ENCODE data around the gene CD160.

Gene CD160

DNA sequence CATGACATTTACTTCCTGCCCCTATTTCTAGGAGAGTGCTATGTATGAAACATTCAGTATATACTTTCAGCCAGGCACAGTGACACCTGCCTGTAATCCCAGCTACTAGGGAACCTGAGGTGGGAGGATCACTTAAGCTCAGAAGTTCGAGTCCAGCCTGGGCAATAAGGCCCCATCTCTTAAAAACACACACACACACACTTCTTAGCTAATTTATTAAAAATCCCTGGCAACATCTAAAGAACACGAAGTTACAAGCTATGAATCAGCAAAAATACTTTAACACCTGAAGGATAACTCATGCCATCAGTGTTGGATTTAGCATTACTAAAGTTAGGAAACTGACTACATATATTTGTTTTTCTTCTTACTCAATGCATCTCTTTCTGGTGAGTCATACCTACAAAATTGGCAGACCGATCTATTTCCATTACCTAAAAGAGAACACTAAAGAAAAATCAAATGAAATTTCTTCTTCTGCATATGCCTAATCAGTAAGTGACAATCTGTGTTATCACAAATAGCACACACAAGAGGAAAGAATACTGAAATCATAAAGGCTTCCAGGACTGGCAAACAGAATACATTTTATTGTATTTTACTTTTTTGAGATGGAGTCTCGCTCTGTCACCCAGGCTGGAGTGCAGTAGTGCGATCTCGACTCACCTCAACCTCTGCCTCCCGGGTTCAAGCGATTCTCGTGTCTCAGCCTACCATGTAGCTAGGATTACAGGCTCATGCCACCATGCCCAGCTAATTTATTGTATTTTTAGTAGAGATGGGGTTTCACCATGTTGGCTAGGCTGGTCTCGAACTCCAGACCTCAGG lies 63.2 kb downstream of the CD160 start:
- TF ChIP-seq GATA3 (IDR thresholded peaks at IDR 0.05; ENCODE audit: low read depth, low read length) (no peak), GATA2 (IDR thresholded peaks at IDR 0.05; ENCODE audit: low read depth, low read length) (no peak)

DNA sequence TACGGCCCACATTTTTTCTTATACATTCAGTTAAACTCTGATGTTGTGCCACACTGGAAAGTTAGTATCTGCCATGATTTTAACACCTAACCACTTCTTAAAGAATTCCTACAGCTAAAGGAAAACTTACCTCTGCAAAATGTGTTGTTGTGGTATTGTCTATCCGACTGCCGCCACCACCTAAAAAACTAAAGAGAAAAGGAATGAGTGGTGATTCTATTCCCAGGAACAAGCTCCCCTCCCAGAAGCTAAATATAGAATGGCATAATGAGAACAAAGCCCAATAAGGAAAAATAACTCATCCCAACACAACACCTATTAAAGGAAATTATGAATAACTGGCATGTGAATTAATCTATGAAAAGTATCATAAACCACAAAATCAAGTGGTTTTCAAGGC lies 65.1 kb downstream of the CD160 start:
- TF ChIP-seq GATA2 (IDR thresholded peaks at IDR 0.05; ENCODE audit: low read depth, low read length) (no peak), GATA3 (IDR thresholded peaks at IDR 0.05; ENCODE audit: low read depth, low read length) (no peak)

DNA sequence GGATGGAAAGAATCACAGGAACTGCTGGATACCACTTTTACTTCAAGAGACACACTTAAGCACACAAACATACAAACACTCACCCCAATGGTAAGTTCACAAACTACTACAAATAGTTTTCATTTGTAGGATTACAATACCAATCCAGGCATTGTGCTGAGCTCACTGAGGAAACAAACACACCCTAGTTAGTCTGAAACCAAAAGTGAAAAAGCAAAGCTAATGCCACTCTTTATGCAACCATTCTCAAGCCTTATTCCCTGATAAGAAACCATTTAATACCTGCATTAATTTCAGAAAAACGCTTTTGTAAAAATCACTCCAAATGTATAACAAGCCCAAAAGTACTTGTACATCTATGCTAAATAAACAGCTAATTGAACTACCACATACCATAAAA lies 66.2 kb downstream of the CD160 start:
- TF ChIP-seq GATA3 (IDR thresholded peaks at IDR 0.05; ENCODE audit: low read depth, low read length) = no peak
- TF ChIP-seq GATA2 (IDR thresholded peaks at IDR 0.05; ENCODE audit: low read depth, low read length) = no peak

DNA sequence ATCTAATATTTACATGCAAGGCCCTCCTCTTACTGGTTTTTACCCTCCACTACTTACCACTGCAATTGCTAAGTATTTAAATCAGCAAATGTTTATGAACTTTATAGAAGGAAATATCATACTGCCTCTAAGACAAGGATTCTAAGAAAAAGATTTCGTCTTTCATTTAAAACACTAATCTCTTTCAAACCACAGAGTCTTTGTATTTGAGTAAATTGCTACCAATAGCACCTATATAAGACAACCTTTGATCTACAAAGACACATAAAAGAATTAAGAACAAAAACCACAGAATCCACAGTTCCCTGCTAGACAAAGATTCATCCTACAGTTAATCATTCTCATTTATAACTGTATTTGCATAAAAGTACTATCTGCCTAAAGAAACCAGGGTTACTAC lies 67.0 kb downstream of the CD160 start:
- TF ChIP-seq GATA2 (IDR thresholded peaks at IDR 0.05; ENCODE audit: low read depth, low read length) = no peak
- TF ChIP-seq GATA3 (IDR thresholded peaks at IDR 0.05; ENCODE audit: low read depth, low read length) = no peak

DNA sequence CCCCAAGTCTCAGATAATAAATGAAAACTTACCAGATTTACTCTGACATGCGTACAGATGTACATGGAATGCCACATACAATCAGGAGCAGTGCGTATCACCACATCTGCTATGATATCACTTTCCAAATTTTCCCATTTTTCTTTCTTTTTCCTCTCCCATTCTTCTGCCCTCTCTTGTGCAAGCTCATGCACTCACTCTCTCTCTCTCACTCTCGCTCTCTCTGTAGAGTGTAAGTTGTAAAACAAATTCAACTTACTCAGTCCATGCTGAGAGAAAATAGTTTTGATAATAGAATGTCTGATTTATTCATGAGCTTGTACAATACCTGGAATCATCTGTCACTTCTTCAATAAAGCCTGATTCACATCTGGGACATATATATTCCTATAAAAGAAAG lies 69.3 kb downstream of the CD160 start:
- no peak for TF ChIP-seq GATA2 (IDR thresholded peaks at IDR 0.05; ENCODE audit: low read depth, low read length)
